GM20000 (cell line): ENCODE data around the gene DEPDC5.

Experiments
- DNase-seq: peaks from one replicate; pipeline ENCODE4 v3.0.0; 2012; ENCODE audit warnings: low spot score
- CTCF ChIP-seq: IDR thresholded peaks from 2 replicates; pipeline ENCODE4 v1.5.1; 2012; ENCODE audit warnings: mild to moderate bottlenecking, control low read depth; ENCODE audit errors: extremely low read depth, missing control alignments

Gene DEPDC5

GRCh38 chr22:31820655-31821054 is 66.8 kb downstream of the DEPDC5 start:
- TF ChIP-seq CTCF, result no peak
- DNase-seq, result no peak

DNA sequence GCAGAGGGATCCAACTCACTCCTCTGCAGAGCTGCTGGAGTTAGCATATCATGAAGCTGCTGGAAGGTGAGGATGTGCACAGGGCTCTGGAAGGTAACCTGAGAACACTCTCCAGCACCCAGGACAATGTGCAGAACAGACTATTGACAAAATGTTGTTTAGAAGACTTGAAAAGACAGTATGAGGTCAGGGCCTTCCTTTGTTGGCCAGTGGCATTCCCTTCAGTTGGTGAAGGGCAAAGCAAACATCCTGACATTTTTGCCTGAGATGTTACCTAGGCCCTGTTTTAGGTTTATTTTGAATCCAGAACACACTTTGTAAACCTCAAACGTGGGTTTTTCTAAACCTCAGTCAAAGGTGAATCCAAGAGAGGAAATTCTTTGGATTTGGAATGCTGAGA is 67.8 kb downstream of the DEPDC5 start:
- TF ChIP-seq CTCF, result no peak

DNA sequence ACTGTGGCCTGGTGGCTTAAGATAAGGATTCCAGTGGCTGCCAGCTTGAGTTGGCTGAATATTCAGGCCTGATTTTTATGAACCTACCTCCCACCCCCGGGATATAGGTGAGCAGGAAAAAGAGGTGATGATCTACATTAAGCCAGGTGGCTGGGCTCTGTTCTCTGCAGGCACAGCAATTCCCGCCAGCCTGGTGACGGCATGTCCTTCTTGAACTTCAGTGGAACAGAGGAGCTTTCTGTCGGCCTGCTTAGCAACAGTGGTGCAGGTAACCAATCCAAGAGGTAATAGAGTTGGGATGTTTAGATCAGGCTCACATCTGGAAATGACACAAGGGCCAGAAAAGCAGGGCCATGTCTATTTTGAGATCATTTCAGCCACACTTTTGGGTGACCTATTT is 68.7 kb downstream of the DEPDC5 start:
- DNase-seq, result no peak
- no peak for TF ChIP-seq CTCF

More for the DNA sequence above, 67.8 kb downstream of the DEPDC5 start:
- no peak for DNase-seq

DNA sequence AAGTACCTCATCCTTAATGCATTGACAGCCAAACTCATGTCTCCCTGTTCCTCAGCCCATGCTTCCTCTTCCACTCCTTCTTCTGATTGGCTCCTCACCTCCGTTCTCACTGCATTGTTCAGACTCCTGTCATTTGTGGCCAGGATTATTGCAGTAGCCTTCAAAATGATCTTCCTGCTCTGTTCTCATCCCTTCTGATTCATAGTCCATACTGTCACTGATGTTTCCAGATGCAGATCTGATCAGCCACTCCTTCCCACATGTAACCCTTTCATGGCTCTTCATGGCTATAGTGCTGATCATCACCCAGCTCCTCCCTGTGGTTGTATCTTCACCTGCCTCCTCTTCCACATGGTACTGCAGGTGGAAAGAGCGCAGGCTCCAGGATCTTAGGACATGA is 71.7 kb downstream of the DEPDC5 start:
- no peak for DNase-seq
- TF ChIP-seq CTCF, result no peak

DNA sequence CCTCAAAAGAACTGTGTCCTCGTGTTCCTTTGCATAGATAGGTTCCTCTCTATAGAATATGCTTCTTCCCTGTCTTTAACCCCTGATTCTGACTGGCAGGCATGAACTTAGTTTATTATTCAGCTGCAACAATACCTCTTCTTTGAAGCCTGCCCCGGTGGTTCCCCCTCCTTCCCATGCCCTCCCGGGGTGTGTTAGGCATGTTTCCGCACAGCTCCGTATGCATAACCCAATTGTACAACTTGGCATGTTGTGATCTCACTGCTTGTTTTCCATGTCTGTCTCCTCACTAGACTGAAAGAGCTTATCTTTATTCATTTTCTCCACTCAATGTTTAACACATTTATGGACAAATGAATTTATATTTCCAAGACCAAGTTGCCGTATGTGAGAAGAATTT is 72.6 kb downstream of the DEPDC5 start:
- DNase-seq, result no peak
- TF ChIP-seq CTCF, result no peak

DNA sequence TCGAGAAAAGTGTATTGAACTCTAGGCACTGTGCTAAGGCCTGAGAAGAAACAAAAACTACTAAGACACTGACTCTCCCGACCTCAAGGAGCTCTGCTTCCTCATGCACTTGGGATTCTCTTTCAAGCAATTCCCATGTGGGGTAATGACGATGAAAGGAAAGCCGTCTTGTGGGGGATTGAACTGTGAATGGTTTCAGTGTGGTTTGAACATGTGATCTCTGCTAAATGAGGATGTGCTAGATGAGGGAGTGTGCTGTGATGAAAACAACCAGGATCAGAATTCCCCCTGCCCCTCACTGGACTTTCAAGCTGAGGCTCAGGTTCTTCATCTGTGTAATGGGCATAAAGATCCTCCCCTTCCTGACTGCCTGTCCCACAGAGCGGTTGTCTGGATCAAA is 74.9 kb downstream of the DEPDC5 start:
- no peak for DNase-seq
- no peak for TF ChIP-seq CTCF

DNA sequence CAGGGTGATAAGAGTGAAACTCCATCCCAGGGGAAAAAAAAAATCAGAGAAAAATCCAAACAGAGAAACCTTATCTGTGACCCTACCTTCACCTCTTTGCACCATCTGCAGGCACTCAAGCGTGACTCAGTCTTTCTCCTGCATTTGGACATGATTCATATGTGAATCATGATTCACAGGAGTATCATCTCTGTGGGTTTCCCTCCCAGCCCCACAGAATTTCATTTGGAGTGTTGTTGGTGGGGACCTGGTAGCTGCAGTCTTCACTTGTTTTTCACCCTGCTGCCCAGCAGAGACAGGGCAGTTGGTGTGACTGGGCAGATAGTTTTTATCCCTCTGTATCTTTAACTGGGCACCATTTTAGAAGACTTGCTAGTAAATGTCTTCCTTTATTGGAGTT is 75.7 kb downstream of the DEPDC5 start:
- no peak for DNase-seq
- no peak for TF ChIP-seq CTCF
